GM19351 (cell line): Measurements from ENCODE around the gene PNPLA6.

Experiments used
- ATAC-seq: cut with Tn5 transposase; IDR thresholded peaks from one replicate; pipeline ENCODE4 v1.9.1; 2021; ENCODE audit warnings: mild to moderate bottlenecking, moderate library complexity; ENCODE audit not compliant: unreplicated experiment

The PNPLA6 gene

GRCh38 chr19:7595466-7596133, 60.1 kb downstream of the PNPLA6 start, which contains the start of gene CAMSAP3:
Gene CAMSAP3, plus strand, starts transcription at chr19:7595863. Its CDS starts 140 bp downstream, at chr19:7596003.
- ATAC-seq: no peak

GRCh38 chr19:7596211-7596937, 60.9 kb downstream of the PNPLA6 start:
- ATAC-seq: no peak

GRCh38 chr19:7597689-7598088, 62.2 kb downstream of the PNPLA6 start:
- no peak for ATAC-seq

DNA sequence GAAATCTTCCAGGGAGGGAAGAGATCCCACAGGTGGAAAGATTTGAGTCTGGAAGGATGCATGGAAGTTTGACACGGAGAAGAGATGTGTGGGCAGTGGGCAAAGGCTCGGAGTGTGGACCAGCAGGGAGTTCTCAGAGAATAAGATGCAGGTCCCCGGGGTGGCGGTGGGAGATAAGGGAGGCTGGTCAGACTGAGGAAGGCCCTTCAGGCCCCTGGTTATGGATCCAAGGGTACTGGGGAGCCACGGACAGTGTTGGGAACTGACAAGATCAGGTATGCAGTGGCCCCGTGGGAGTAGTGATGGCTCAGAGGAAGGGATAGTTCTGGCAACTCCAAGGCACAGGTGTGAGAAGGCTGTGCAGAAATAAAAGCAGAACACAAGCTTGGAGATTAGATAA, 62.7 kb downstream of the PNPLA6 start:
- no peak for ATAC-seq

DNA sequence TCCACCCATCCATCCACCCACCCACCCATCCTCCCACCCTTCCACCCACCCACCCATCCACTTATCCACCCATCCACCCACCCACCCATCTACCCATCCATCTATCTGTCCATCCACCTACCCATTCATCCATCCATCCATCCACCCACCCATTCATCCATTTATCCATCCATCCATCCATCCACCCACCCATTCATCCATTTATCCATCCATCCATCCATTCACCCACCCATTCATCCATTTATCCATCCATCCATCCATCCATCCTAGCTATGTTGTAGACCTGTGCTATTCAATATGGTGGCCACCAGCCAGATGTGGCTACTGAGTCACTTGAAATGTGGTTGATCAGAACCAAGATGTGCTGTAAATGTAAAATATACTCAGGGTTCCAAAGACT, 65.2 kb downstream of the PNPLA6 start:
- no peak for ATAC-seq

DNA sequence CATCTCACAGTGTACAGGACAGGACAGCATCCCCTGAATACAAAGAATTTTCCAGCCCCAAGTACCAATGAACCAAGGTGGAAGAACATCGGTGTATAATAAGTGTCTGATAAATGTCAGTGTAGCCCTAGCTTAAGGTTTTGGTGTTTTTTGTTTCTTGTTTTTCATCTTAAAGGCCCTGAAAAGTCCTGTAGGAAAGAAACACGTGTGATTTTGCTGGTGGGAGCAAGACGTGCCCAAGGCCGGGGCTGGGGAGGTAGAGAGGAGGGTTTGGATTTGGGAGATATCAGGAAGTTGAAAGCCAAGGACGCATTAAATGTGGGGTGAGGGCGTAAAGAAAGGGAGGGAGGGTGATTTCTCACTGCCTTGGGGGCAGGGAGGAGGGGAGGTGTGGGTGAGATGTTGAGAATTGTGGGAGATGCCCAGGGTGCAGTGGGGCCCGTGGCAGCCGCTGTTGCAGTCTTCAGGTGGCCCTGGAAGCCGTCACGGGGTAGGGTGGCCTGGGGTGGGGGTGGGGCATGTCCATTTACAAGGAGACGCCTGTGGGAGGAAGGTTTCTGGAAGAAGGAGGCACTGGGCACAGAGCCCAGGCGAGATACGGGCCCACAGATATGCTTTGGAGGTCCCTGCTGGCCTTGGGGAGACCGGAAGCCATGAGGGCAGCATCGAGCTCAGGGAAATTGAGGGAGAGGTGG, 66.9 kb downstream of the PNPLA6 start:
- ATAC-seq: no peak

DNA sequence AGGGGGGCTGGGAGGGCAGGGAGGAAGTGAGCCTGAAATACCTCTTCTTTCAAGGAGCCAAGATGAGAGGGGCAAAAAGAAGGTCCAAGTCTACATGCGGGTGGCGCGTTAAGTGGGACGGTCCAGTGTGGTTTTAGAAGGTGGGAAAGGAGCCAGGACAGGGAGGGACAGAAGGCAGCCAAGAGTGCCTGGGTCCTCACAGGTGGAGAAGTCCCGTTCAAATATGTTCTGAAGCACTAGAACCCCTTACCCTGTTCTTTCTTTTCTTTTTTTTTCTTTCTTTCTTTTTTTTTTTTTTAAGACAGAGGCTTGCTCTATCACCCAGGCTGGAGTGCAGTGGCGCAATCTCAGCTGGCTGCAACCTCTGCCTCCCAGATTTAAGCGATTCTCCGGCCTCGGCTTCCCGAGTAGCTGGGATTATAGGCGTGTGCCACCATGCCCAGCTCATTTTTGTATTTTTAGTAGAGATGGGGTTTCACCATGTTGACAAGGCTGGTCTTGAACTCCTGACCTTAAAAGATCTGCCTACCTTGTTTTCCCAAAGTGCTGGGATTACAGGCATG, 67.5 kb downstream of the PNPLA6 start:
- no peak for ATAC-seq

DNA sequence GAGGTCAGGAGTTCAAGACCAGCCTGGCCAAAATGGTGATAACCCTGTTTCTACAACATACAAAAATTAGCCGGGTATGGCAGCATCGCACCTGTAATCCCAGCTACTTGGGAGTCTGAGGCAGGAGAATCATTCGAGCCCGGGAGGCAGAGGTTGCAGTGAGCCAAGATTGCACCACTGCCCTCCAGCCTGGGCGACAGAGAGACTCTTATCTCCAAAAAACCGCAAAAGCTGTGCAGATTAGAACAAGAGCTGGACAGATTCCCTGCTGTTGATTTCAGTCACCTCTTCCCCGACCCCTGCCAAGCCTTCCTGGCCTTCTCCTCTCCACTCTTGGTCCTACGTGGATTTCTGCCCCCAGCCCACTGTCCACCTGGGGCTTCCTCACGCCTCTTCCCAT, 68.4 kb downstream of the PNPLA6 start:
- ATAC-seq: no peak

- ATAC-seq: no peak
Measured at GRCh38 chr19:7605490-7606222, 70.1 kb downstream of the PNPLA6 start.

GRCh38 chr19:7606289-7606688, 70.8 kb downstream of the PNPLA6 start:
- no peak for ATAC-seq

GRCh38 chr19:7607212-7607873, 71.8 kb downstream of the PNPLA6 start:
- no peak for ATAC-seq

DNA sequence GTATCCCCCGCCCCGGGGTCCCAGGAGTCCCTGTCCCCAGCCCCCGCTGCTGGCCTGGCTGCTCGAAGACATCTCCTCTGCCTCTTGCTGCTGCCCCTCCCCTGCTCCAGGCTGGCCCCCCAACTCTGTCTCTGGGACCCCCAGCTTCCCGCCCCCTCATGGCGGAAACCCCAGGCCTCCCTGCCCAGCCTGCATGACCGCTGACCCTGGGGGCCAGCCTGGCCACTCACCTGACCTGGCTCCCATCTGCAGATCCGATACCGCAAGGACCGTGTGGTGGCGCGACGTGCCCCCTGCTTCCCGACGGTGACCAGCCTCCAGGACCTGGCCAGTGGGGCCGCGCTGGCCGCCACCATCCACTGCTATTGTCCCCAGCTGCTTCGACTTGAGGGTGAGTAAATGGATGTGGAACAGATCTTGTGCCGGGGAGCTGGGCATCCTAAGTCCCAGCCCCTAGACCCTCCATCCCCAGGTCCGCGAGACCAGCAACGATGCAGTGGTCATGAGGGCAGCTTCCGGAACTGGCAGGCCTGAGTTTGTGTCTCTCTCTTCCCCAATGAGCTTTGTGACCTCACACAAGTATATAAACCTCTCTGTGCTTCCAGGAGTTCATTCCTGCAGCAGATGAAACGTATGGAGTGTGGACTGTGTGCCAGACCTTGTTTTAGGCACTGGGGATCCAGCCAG, 72.5 kb downstream of the PNPLA6 start:
- no peak for ATAC-seq

DNA sequence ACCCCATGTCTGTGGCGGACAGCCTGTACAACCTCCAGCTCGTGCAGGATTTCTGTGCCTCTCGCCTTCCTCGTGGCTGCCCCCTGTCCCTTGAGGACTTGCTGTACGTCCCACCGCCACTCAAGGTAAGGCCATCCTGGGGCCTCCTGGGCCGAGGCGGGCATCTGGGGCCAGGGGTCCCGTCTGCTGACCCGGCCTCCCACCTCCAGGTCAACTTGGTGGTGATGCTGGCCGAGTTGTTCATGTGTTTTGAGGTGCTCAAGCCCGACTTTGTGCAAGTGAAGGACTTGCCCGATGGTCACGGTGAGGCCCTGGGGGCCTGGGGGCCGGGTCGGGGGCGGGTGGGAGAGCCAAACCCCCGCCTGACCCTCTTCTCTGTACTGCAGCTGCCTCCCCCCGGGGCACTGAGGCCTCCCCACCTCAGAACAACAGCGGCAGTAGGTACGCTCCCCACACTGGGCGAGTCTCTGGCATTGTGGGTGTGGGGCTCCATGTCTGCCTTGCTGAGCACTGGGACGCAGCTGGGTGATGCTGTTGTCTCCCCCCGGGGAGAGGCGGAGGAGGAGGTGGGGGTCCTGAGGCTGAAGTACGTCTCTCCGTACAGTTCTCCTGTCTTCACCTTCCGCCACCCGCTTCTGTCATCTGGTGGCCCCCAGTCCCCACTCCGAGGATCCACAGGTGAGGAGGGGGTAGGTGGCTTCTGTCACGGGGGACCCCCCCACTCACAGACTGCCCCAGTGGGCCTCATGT, 75.1 kb downstream of the PNPLA6 start:
- no peak for ATAC-seq
